ENCODE measurements around the gene CDC23.

DNA sequence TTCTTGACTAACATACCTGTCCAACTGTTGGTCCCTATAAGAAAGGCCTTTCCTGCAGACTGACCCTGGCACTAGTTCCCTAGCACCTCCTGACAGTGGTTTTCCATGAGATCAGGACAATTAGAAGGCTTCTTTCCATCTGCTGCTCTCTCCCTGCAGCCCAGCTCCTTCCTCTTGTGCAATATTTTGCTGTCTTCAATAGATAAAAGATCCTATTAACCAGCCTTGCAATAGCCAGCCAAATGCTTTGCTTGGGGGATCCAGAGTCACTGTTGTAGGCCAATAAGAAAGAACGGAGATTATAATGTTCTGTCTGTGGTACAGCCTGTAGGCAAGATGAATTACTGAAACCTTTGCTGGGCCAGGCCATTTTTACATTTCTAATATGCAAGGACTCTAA is 55.5 kb downstream of the CDC23 start:
- TF ChIP-seq CTCF (IDR thresholded peaks at IDR 0.05 in 4 of 5, conservative IDR thresholded peaks at IDR 0.05 in 1 of 5) (no peak), POLR2A (IDR thresholded peaks at IDR 0.05) (no peak)
